ENCODE measurements around the gene NUBPL. TPM values are rescaled to one million over a fixed set of nuclear protein-coding genes. Genes with fewer than 3 reads are reported as not detected.
"Not testable (repeated sequence)": the region's sequence is repeated elsewhere in the genome, so short reads cannot be mapped to it uniquely, and the experiment has no call there.

NUBPL gene
- total RNA-seq, 1 experiment from 2014 or later: 5.7 TPM

DNA sequence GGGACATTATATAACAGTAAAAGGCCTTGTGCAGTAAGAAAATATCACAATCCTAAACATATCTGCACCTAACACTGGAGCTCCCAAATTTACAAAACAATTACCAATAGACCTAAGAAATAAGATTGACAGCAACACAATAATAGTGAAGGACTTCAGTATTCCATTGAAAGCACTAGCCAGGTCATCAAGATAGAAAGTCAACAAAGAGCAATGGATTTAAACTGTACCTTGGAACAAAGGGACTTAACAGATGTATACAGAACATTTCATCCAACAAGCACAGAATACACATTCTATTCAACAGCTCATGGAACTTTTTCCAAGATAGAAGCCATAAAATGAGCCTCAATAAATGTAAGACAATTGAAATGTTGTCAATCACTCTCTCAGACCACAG lies 306.4 kb downstream of the NUBPL start:
- ChIA-PET CTCF (no interaction called here), POLR2A (no interaction called here)
- Histone ChIP-seq H3K36me3 (ENCODE audit: control insufficient read depth, insufficient read depth, low read length) (no peaks in the 10 kb centered on the region), H3K27ac (ENCODE audit: low read length) (no peak overlapping the region), H3K9me3 (ENCODE audit: control insufficient read depth, insufficient read depth, low read depth, low read length) (no peaks in the 10 kb centered on the region), H3K4me3 (ENCODE audit: low read depth in 2 of 2, low read length in 2 of 2) (no peak overlapping the region), H3K4me1 (ENCODE audit: control insufficient read depth, insufficient read depth, low read length) (no peaks in the 10 kb centered on the region), H3K27me3 (ENCODE audit: control insufficient read depth, insufficient read depth, low read length) (no peaks in the 10 kb centered on the region)
- ATAC-seq: no peak
- DNase-seq (ENCODE audit: low read depth, low spot score): no peak
- TF ChIP-seq TCF7L2 (IDR thresholded peaks at IDR 0.05; ENCODE audit: low read depth, low read length) (no peak), POLR2AphosphoS5 (IDR thresholded peaks at IDR 0.05; ENCODE audit: low read depth, low read length) (no peak), SIN3A (IDR thresholded peaks at IDR 0.05; ENCODE audit: borderline replicate concordance, insufficient read depth, low read depth, low read length) (no peak)
- TF ChIP-seq, protein P1, sequence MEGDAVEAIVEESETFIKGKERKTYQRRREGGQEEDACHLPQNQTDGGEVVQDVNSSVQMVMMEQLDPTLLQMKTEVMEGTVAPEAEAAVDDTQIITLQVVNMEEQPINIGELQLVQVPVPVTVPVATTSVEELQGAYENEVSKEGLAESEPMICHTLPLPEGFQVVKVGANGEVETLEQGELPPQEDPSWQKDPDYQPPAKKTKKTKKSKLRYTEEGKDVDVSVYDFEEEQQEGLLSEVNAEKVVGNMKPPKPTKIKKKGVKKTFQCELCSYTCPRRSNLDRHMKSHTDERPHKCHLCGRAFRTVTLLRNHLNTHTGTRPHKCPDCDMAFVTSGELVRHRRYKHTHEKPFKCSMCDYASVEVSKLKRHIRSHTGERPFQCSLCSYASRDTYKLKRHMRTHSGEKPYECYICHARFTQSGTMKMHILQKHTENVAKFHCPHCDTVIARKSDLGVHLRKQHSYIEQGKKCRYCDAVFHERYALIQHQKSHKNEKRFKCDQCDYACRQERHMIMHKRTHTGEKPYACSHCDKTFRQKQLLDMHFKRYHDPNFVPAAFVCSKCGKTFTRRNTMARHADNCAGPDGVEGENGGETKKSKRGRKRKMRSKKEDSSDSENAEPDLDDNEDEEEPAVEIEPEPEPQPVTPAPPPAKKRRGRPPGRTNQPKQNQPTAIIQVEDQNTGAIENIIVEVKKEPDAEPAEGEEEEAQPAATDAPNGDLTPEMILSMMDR (IDR thresholded peaks at IDR 0.05): no peak
- TF ChIP-seq, protein P2, sequence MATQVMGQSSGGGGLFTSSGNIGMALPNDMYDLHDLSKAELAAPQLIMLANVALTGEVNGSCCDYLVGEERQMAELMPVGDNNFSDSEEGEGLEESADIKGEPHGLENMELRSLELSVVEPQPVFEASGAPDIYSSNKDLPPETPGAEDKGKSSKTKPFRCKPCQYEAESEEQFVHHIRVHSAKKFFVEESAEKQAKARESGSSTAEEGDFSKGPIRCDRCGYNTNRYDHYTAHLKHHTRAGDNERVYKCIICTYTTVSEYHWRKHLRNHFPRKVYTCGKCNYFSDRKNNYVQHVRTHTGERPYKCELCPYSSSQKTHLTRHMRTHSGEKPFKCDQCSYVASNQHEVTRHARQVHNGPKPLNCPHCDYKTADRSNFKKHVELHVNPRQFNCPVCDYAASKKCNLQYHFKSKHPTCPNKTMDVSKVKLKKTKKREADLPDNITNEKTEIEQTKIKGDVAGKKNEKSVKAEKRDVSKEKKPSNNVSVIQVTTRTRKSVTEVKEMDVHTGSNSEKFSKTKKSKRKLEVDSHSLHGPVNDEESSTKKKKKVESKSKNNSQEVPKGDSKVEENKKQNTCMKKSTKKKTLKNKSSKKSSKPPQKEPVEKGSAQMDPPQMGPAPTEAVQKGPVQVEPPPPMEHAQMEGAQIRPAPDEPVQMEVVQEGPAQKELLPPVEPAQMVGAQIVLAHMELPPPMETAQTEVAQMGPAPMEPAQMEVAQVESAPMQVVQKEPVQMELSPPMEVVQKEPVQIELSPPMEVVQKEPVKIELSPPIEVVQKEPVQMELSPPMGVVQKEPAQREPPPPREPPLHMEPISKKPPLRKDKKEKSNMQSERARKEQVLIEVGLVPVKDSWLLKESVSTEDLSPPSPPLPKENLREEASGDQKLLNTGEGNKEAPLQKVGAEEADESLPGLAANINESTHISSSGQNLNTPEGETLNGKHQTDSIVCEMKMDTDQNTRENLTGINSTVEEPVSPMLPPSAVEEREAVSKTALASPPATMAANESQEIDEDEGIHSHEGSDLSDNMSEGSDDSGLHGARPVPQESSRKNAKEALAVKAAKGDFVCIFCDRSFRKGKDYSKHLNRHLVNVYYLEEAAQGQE (IDR thresholded peaks at IDR 0.05; ENCODE audit: insufficient read depth in 1 of 2, low read depth in 2 of 2, low read length in 1 of 2): no peak
- in situ Hi-C loops (cut with HindIII; ENCODE audit: low pct_unique_long_range_greater_than_20kb, low sequenced_read_pairs) (no loop called here), intact Hi-C loops (cut with micrococcal nuclease; ENCODE audit: unreplicated experiment) (no loop called here)
- BruUV-seq (replicated peaks): no TSS peak

DNA sequence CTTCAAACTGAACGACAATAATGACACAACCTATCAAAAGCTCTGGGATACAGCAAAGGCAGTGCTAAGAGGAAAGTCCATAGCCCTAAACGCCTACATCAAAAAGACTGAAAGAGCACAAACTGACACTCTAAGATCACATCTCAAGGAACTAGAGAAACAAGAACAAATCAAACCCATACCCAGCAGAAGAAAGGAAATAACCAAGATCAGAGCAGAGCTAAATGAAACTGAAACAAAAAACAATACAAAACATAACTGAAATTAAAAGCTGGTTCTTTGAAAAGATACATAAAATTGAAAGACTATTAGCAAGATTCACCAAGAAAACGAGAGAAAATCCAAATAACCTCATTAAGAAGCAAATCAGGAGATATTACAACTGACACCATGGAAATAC lies 306.9 kb downstream of the NUBPL start:
- ATAC-seq: not testable (repeated sequence)

DNA sequence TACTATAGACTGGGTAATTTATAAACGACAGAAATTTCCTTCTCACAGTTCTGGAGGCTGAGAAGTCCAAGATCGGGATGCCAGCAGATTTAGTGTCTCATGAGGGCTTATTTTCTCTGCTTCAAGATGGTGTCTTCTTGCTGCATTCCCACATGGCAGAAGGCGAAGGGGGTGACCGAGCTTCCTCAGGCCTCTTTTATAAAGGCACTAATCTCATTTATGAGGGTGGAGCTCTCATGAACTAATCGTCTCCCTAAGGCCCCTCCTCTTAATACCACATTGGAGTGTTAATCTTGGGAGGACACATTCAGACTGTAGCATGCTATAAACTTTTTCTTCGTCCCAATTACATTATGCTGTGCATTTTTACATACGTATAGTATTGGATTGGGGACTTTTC lies 315.5 kb downstream of the NUBPL start:
- H3K27me3 ChIP-seq (ENCODE audit: control insufficient read depth, insufficient read depth, low read length): no peaks in the 10 kb centered on the region
- H3K36me3 ChIP-seq (ENCODE audit: control insufficient read depth, insufficient read depth, low read length): no peaks in the 10 kb centered on the region
- H3K9me3 ChIP-seq (ENCODE audit: control insufficient read depth, insufficient read depth, low read depth, low read length): no peaks in the 10 kb centered on the region
- H3K4me3 ChIP-seq (ENCODE audit: low read depth in 2 of 2, low read length in 2 of 2): peak overlapping the region in 1 of 2 experiments; percentile 37; a peak in 2 of 4 replicates
- ATAC-seq (no peak), DNase-seq (ENCODE audit: low read depth, low spot score) (no peak)
- intact Hi-C loops (cut with micrococcal nuclease; ENCODE audit: unreplicated experiment): no loop called here
- POLR2A ChIA-PET: no interaction called here
- no TSS peak for BruUV-seq (replicated peaks)
- in situ Hi-C loops (cut with HindIII; ENCODE audit: low pct_unique_long_range_greater_than_20kb, low sequenced_read_pairs): no loop called here
- no peak overlapping the region for H3K27ac ChIP-seq (ENCODE audit: low read length)
- CTCF ChIA-PET: no interaction called here
- H3K4me1 ChIP-seq (ENCODE audit: control insufficient read depth, insufficient read depth, low read length): no peaks in the 10 kb centered on the region
- no peak for TF ChIP-seq TCF7L2 (IDR thresholded peaks at IDR 0.05; ENCODE audit: low read depth, low read length)
- TF ChIP-seq, protein P1 (IDR thresholded peaks at IDR 0.05): no peak
- TF ChIP-seq, protein P2 (IDR thresholded peaks at IDR 0.05; ENCODE audit: insufficient read depth in 1 of 2, low read depth in 2 of 2, low read length in 1 of 2): no peak
- TF ChIP-seq POLR2AphosphoS5 (IDR thresholded peaks at IDR 0.05; ENCODE audit: low read depth, low read length): no peak
- TF ChIP-seq SIN3A (IDR thresholded peaks at IDR 0.05; ENCODE audit: borderline replicate concordance, insufficient read depth, low read depth, low read length): no peak

More for the DNA sequence above, 306.9 kb downstream of the NUBPL start:
- DNase-seq (ENCODE audit: low read depth, low spot score); H3K4me1 ChIP-seq (ENCODE audit: control insufficient read depth, insufficient read depth, low read length); in situ Hi-C loops (cut with HindIII; ENCODE audit: low pct_unique_long_range_greater_than_20kb, low sequenced_read_pairs); BruUV-seq (replicated peaks); H3K36me3 ChIP-seq (ENCODE audit: control insufficient read depth, insufficient read depth, low read length); H3K4me3 ChIP-seq (ENCODE audit: low read depth in 2 of 2, low read length in 2 of 2); H3K27ac ChIP-seq (ENCODE audit: low read length); intact Hi-C loops (cut with micrococcal nuclease; ENCODE audit: unreplicated experiment); H3K27me3 ChIP-seq (ENCODE audit: control insufficient read depth, insufficient read depth, low read length); POLR2A ChIA-PET; CTCF ChIA-PET; H3K9me3 ChIP-seq (ENCODE audit: control insufficient read depth, insufficient read depth, low read depth, low read length): not testable (repeated sequence)
